Keratinocyte (primary cell): Measurements from ENCODE around the gene FER1L5.

Experiments used
- CTCF ChIP-seq, 3 experiments: IDR thresholded peaks in 1 of 3; conservative IDR thresholded peaks in 1 of 3; optimal IDR thresholded peaks in 1 of 3; 2 replicates in 2 of 3; 3 replicates in 1 of 3; pipeline versions ENCODE3 to v1.5.1; 2011; ENCODE audit warnings: low read length in 3 of 3, mild to moderate bottlenecking in 3 of 3, moderate library complexity in 2 of 3, control low read depth in 1 of 3, inconsistent platforms in 1 of 3; ENCODE audit not compliant: insufficient read depth in 2 of 3; ENCODE audit errors: extremely low read depth in 1 of 3
- EZH2 ChIP-seq: IDR thresholded peaks from one replicate; pipeline ENCODE4 v1.6.1; 2012; ENCODE audit warnings: inconsistent platforms, mild to moderate bottlenecking, low read length, moderate library complexity

DNA sequence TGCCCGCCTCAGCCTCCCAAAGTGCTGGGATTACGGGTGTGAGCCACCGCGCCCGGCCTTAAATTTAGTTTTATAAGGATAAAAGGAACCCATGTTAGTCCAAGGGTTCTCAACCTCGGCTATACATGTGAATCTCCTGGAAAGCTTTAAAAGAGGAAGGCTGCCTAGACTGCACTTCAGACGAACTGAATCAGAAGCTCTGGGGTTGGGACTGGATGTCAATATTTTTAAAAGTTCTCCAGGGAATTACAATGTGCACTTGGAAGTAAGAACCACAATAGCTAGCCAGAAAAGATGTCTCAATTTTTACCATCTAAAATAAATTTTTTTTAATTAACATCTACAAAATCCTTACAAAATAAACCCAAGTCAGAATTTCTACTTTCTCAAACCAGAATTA, 87.2 kb downstream of the FER1L5 start:
- no peak for TF ChIP-seq EZH2
- TF ChIP-seq CTCF (optimal IDR thresholded peaks at IDR 0.05 in 1 of 3, IDR thresholded peaks at IDR 0.05 in 1 of 3, conservative IDR thresholded peaks at IDR 0.05 in 1 of 3; ENCODE audit: extremely low read depth in 1 of 3, insufficient read depth in 2 of 3, low read length in 3 of 3), result no peak
